H9 (cell line): ENCODE measurements around the gene CCDC71L. TPM values are rescaled to one million over a fixed set of nuclear protein-coding genes. Genes with fewer than 3 reads are reported as not detected.

Source experiments
- DNase-seq: peaks from one replicate; pipeline ENCODE4 v3.0.0-alpha.2; 2017
- H2AFZ ChIP-seq: one replicate; pipeline ENCODE4 v1.6.1; 2013; ENCODE audit warnings: mild to moderate bottlenecking, low read length, control low read depth, moderate library complexity
- H2AK5ac ChIP-seq: 2 replicates; pipeline ENCODE4 v1.6.1; 2013; ENCODE audit warnings: low read length, control low read depth, mixed read lengths; ENCODE audit not compliant: insufficient read length
- H2BK120ac ChIP-seq: one replicate; pipeline ENCODE4 v1.6.1; 2013; ENCODE audit warnings: low read depth, mild to moderate bottlenecking, low read length, control low read depth, inconsistent platforms; ENCODE audit not compliant: poor library complexity, severe bottlenecking
- H2BK12ac ChIP-seq: 2 replicates; pipeline ENCODE4 v1.6.1; 2013; ENCODE audit warnings: low read length, control low read depth, mixed read lengths, low read depth; ENCODE audit not compliant: insufficient read length
- H2BK15ac ChIP-seq: 2 replicates; pipeline ENCODE4 v1.6.1; 2013; ENCODE audit warnings: low read depth, low read length, control low read depth
- H2BK20ac ChIP-seq: one replicate; pipeline ENCODE4 v1.6.1; 2013; ENCODE audit warnings: low read depth, mild to moderate bottlenecking, low read length, control low read depth, inconsistent platforms; ENCODE audit not compliant: poor library complexity, severe bottlenecking
- H2BK5ac ChIP-seq: 2 replicates; pipeline ENCODE4 v1.6.1; 2013; ENCODE audit warnings: low read length, control low read depth, mixed read lengths; ENCODE audit not compliant: insufficient read length
- H3K14ac ChIP-seq: 2 replicates; pipeline ENCODE4 v1.6.1; 2013; ENCODE audit warnings: low read length, control low read depth; ENCODE audit not compliant: insufficient read depth
- H3K18ac ChIP-seq: 2 replicates; pipeline ENCODE4 v1.6.1; 2013; ENCODE audit warnings: low read depth, mild to moderate bottlenecking, mixed read lengths, low read length, control low read depth; ENCODE audit not compliant: insufficient read length
- H3K23ac ChIP-seq: 2 replicates; pipeline ENCODE4 v1.6.1; 2013; ENCODE audit warnings: low read length, control low read depth, mixed read lengths, low read depth; ENCODE audit not compliant: insufficient read length
- H3K23me2 ChIP-seq: 2 replicates; pipeline ENCODE4 v1.6.1; 2013; ENCODE audit warnings: low read depth, mild to moderate bottlenecking, mixed read lengths, low read length, control low read depth; ENCODE audit not compliant: insufficient read length, poor library complexity, severe bottlenecking
- H3K27ac ChIP-seq: 2 replicates; pipeline ENCODE4 v1.5.1; 2013; ENCODE audit warnings: low read length, control low read depth, mixed read lengths, low read depth; ENCODE audit not compliant: insufficient read length
- H3K27me3 ChIP-seq: 2 replicates; pipeline ENCODE4 v1.6.1; 2013; ENCODE audit warnings: low read length, control low read depth, inconsistent platforms; ENCODE audit not compliant: insufficient read depth
- H3K4ac ChIP-seq: 2 replicates; pipeline ENCODE4 v1.6.1; 2013; ENCODE audit warnings: low read depth, mild to moderate bottlenecking, control low read depth, inconsistent platforms, low read length, moderate library complexity
- H3K4me1 ChIP-seq: 2 replicates; pipeline ENCODE4 v1.6.1; 2013; ENCODE audit warnings: low read length, control low read depth, inconsistent platforms; ENCODE audit not compliant: insufficient read depth
- H3K4me2 ChIP-seq: 2 replicates; pipeline ENCODE4 v1.6.1; 2013; ENCODE audit warnings: low read length, control low read depth, mixed read lengths; ENCODE audit not compliant: insufficient read length, insufficient read depth
- H3K56ac ChIP-seq: 2 replicates; pipeline ENCODE4 v1.6.1; 2013; ENCODE audit warnings: low read depth, mild to moderate bottlenecking, mixed read lengths, low read length, control low read depth; ENCODE audit not compliant: insufficient read length
- H3K79me1 ChIP-seq: 2 replicates; pipeline ENCODE4 v1.6.1; 2013; ENCODE audit warnings: low read depth, mild to moderate bottlenecking, moderate library complexity, low read length, control low read depth, inconsistent platforms; ENCODE audit not compliant: insufficient read depth, poor library complexity, severe bottlenecking
- H3K79me2 ChIP-seq: 2 replicates; pipeline ENCODE4 v1.6.1; 2013; ENCODE audit warnings: low read length, control low read depth, inconsistent platforms; ENCODE audit not compliant: insufficient read depth
- H3K9ac ChIP-seq: 2 replicates; pipeline ENCODE4 v1.6.1; 2013; ENCODE audit warnings: low read length, control low read depth, mixed read lengths; ENCODE audit not compliant: insufficient read length; ENCODE audit errors: extremely low read depth
- H3K9me3 ChIP-seq: one replicate; pipeline ENCODE4 v1.6.1; 2013; ENCODE audit warnings: low read depth, low read length, inconsistent platforms; ENCODE audit not compliant: control insufficient read depth
- H3T11ph ChIP-seq: one replicate; pipeline ENCODE4 v1.6.1; 2013; ENCODE audit warnings: mild to moderate bottlenecking, low read length, control low read depth, inconsistent platforms
- H4K20me1 ChIP-seq: one replicate; pipeline ENCODE4 v1.6.1; 2013; ENCODE audit not compliant: control insufficient read depth, insufficient read length, insufficient read depth
- H4K5ac ChIP-seq: 2 replicates; pipeline ENCODE4 v1.6.1; 2013; ENCODE audit warnings: low read depth, mild to moderate bottlenecking, mixed read lengths, low read length, control low read depth; ENCODE audit not compliant: insufficient read length
- H4K8ac ChIP-seq: replicated peaks from 2 replicates; pipeline ENCODE4 v1.6.1; 2013; ENCODE audit warnings: low read length, control low read depth, mixed read lengths, low read depth; ENCODE audit not compliant: insufficient read length
- H4K91ac ChIP-seq: 2 replicates; pipeline ENCODE4 v1.6.1; 2013; ENCODE audit warnings: low read depth, mild to moderate bottlenecking, moderate library complexity, mixed read lengths, low read length, control low read depth; ENCODE audit not compliant: insufficient read length
- H3K27ac Mint-ChIP-seq, 3 experiments: 2 replicates in 2 of 3; 3 replicates in 1 of 3; pipeline ENCODE4 v1.8.0; 2020 to 2021; ENCODE audit warnings: mixed read lengths in 3 of 3, mild to moderate bottlenecking in 1 of 3, moderate library complexity in 1 of 3
- H3K27me3 Mint-ChIP-seq: 2 replicates; pipeline ENCODE4 v1.8.0; 2021; ENCODE audit warnings: low read depth, mild to moderate bottlenecking, moderate library complexity, mixed read lengths
- H3K36me3 Mint-ChIP-seq, 3 experiments: 2 replicates in 2 of 3; 3 replicates in 1 of 3; pipeline ENCODE4 v1.8.0; 2020 to 2021; ENCODE audit warnings: low read depth in 3 of 3, mixed read lengths in 3 of 3; ENCODE audit not compliant: insufficient read depth in 1 of 3
- H3K4me1 Mint-ChIP-seq, 2 experiments: 2 replicates each; pipeline ENCODE4 v1.8.0; 2020; ENCODE audit warnings: mixed read lengths in 2 of 2
- H3K4me3 Mint-ChIP-seq, 2 experiments: 2 replicates in 1 of 2; 3 replicates in 1 of 2; pipeline ENCODE4 v1.8.0; 2020 to 2021; ENCODE audit warnings: mild to moderate bottlenecking in 2 of 2, mixed read lengths in 2 of 2, moderate library complexity in 1 of 2
- H3K9me3 Mint-ChIP-seq, 2 experiments: 2 replicates in 1 of 2; 3 replicates in 1 of 2; pipeline ENCODE4 v1.8.0; 2020; ENCODE audit warnings: mild to moderate bottlenecking in 2 of 2, mixed read lengths in 2 of 2, moderate library complexity in 1 of 2
- WGBS: extraction: QIAGEN DNeasy Blood & Tissue Kit; methylation state at CpG from one replicate; pipeline ENCODE4 v1.1.7; 2013; ENCODE audit warnings: missing lambda C conversion rate, low lambda C conversion rate, mixed read lengths; ENCODE audit not compliant: insufficient read length; ENCODE audit errors: extremely low coverage; 5-methylcytosine and 5-hydroxymethylcytosine counted together
- total RNA-seq: library from RNA; stranded (reverse); gene quantifications from 2 replicates; pipeline ENCODE4 v1.2.1, GENCODE V29; 2021
- TF ChIP-seq, protein P1 (sequence below): fragments of 200-600 bp; sonication (generic); conservative IDR thresholded peaks from 3 replicates; pipeline ENCODE4 v1.8.0; 2021; ENCODE audit warnings: antibody characterized with exemption, mild to moderate bottlenecking

CCDC71L gene
- total RNA-seq, 1 experiment from 2014 or later = 13.7 TPM

GRCh38 chr7:106681815-106682495 is 21.0 kb upstream of the CCDC71L start:
- Histone ChIP-seq H2BK15ac (no peak overlapping the region), H3K23ac (no peak overlapping the region), H3K4ac (no peak overlapping the region), H3K14ac (no peak overlapping the region), H2BK12ac (no peak overlapping the region), H2AFZ (no peak overlapping the region), H3K79me1 (no peaks in the 10 kb centered on the region), H3K56ac (no peak overlapping the region), H3K9ac (no peak overlapping the region), H4K5ac (no peak overlapping the region), H3K9me3 (no peaks in the 10 kb centered on the region), H3K23me2 (no peaks in the 10 kb centered on the region), H2BK5ac (no peak overlapping the region), H2AK5ac (no peak overlapping the region), H3K4me1 (no peaks in the 10 kb centered on the region), H3K4me2 (no peak overlapping the region), H3K79me2 (no peaks in the 10 kb centered on the region), H2BK20ac (no peak overlapping the region), H3T11ph (no peak overlapping the region), H4K91ac (no peak overlapping the region), H2BK120ac (no peak overlapping the region), H4K20me1 (no peaks in the 10 kb centered on the region), H4K8ac (no peak overlapping the region), H3K27me3 (no peaks in the 10 kb centered on the region), H3K18ac (no peak overlapping the region), H3K27ac (no peak overlapping the region)
- Mint-ChIP-seq H3K36me3 (peaks cover 0 to 2% (median 0%) of the 10 kb centered on the region in 3 experiments; a peak in 1 of 7 replicates), H3K27me3 (peaks cover 1% of the 10 kb centered on the region), H3K4me1 (no peaks in the 10 kb centered on the region), H3K27ac (no peak overlapping the region), H3K4me3 (no peak overlapping the region), H3K9me3 (peaks cover 3 to 5% of the 10 kb centered on the region in 2 experiments; a peak in 4 of 5 replicates)
- TF ChIP-seq, protein P1, sequence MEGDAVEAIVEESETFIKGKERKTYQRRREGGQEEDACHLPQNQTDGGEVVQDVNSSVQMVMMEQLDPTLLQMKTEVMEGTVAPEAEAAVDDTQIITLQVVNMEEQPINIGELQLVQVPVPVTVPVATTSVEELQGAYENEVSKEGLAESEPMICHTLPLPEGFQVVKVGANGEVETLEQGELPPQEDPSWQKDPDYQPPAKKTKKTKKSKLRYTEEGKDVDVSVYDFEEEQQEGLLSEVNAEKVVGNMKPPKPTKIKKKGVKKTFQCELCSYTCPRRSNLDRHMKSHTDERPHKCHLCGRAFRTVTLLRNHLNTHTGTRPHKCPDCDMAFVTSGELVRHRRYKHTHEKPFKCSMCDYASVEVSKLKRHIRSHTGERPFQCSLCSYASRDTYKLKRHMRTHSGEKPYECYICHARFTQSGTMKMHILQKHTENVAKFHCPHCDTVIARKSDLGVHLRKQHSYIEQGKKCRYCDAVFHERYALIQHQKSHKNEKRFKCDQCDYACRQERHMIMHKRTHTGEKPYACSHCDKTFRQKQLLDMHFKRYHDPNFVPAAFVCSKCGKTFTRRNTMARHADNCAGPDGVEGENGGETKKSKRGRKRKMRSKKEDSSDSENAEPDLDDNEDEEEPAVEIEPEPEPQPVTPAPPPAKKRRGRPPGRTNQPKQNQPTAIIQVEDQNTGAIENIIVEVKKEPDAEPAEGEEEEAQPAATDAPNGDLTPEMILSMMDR = no peak
- no peak for DNase-seq
- WGBS = no CpG with 5 or more reads among the region's 5 CpGs
